Stimulated activated CD8-positive, alpha-beta memory T cell treated with anti-CD3 and anti-CD28 coated beads, Interleukin-4, amount 100 ng/mL, for 4 hours (primary cell): ENCODE data around the gene COX6B1.
"Not testable (repeated sequence)": the region's sequence is repeated elsewhere in the genome, so short reads cannot be mapped to it uniquely, and the experiment has no call there.

Experiments used
- DNase-seq, 2 donors: peaks; one replicate each; pipeline ENCODE4 v3.0.0-alpha.2; 2020; ENCODE audit warnings: low read depth in 2 of 2, low spot score in 1 of 2

The COX6B1 gene

DNA sequence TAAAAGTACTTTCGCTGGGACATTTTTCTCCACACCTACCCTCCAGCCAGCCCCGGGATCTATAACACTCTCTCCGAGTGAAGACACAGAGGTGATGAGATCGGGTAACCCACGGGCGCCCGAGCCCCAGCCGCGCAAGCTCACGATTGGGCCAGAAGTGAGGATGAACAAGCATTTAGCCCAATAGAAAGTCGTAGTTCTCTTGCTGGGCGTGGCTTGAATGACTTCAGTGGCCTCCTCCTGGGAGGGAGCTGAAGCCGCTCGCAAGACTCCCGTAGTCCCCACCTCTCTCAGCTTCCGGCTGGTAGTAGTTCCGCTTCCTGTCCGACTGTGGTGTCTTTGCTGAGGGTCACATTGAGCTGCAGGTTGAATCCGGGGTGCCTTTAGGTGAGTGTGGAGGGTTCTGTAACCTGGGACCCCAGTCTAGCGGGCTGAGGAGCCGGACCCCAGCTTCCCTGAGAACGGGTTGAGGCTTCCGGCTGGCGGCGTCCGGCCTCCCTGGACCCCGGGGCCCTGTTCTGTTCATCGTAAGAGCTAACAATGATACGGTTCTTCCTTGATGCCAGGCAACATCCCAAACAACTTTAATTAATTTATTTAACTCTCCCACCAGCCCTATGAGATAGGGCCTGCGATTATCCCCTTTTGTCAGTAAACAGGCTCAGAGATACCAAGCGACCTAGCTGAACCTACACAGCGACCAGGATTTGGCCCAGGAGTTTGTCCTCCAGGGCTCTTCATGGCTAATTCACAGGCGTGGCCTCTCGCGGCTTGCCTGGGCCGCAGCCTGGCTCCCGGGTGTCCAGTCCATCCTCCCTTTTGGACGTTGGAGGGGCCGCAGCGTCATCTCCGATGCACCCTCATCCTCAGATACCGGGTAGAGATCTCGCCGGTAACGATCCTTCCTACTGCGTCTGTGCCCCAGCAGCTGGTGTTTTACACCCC, at the start of gene COX6B1:
Gene COX6B1 (plus strand): TSS at position 307 of the 945 bp plus-strand sequence. CDS start 2,921 bp downstream, outside the sequence.
- DNase-seq = peak; percentile 77 to 81

DNA sequence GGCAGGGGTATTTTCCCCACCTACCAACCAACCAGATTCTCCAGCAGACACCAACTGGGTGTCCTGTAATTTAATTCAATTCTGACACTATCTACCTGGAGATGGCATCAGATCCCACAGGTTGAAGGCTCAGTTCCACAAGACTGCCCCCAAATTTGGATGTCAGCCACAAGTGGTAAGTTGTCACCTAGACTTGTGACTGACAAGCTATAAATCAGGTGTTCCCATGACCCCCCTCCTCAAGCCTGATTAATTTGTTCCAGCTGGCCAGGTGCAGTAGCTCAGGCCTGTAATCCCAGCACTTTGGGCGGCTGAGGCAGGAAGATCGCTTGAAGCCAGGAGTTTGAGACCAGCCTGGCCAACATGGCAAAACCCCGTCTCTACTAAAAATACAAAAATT, 46.2 kb upstream of the COX6B1 start:
- DNase-seq = no peak

DNA sequence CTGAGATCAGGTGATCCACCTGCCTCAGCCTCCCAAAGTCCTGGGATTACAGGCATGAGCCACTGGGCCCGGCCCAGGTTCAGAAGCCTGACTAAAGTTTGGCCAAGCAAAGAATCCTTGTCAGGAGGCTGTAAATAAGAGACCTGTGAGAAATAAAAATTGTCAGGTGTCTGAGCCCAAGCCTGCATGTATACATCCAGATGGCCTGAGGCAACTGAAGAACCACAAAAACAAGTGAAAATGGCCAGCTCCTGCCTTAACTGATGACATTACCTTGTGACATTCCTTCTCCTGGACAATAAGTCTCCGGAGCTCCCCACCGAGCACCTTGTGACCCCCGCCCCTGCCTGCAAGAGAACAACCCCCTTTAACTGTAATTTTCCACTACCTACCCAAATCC, 43.7 kb upstream of the COX6B1 start:
- DNase-seq = not testable (repeated sequence)

GRCh38 chr19:35607170-35607569, 41.0 kb upstream of the COX6B1 start:
- DNase-seq = not testable (repeated sequence)

DNA sequence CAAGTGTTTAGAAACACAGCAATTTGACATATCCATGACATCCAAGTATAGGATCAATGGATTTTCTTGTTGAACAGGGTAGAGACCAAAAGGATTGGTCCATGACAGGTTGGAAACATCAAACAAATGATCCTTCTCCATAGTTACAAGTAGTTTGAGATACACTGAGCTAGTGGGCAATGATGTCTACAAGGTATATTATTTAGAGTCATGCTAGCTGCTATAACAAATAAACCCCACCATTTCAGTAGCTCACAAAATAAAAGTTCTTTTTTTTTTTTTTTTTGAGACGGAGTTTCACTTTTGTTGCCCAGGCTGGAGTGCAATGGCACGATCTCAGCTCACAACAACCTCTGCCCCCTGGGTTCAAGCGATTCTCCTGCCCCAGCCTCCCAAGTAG, 40.5 kb upstream of the COX6B1 start:
- DNase-seq = no peak

DNA sequence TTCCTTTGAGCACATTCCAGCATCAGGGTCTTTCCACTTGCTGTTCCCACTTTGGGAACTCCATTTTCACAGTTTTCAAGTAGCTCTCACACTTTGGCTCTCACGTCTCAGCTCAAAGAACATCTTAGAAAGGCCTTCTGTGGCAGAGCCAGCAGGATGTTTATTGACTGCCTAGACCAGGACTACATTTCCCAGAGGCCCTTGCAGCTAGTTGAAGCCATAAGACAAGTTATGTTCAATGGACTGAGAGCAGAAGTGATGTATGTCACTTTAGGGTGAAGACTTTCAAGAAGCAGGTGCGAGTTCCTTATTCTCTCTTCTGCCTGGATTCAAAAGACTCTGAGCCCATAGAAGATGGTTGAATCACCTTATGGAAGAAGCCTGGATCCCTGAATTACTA, 39.9 kb upstream of the COX6B1 start:
- DNase-seq = no peak

- DNase-seq = no peak
Measured at GRCh38 chr19:35609851-35610353, 38.2 kb upstream of the COX6B1 start.

DNA sequence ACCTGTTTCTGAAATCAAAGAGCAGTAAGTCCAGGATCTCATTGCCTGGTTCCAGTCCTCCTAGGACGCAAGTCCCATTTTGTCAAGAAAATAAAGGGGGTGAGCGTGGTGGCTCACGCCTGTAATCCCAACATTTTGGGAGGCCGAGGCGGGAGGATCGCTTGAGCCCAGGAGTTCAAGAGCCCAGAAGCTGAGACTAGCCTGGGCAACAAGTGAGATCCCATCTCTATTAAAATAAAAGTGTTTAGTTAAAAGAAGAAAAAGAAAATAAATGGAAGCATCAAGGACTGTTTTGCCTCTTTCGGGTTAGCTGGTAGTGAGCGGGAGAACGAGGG, 35.9 kb upstream of the COX6B1 start:
- DNase-seq = no peak

GRCh38 chr19:35612559-35613321, 35.4 kb upstream of the COX6B1 start, which contains the start of gene HAUS5:
TSS of gene HAUS5 (plus strand) at chr19:35612735. CDS start at chr19:35612795, 60 bp downstream.
- DNase-seq = peak; percentile 87 to 94

DNA sequence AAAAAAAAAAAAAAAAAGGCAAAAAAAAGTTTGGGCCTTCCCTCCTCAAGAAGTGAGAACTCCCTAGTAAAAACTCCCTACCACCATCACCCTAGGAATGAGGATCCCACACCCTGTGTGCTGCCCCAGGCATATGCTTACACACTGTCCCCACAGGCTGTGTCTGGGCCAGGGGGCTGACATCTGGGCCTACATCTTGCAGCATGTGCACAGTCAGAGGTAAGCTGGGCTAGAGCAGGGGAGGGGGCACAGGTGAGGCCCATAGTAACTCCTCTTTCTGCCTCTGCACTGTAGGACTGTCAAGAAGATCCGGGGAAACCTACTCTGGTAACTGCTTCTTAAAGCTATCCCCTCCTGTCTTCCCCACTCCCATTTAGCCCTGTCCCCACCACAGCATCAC, 34.5 kb upstream of the COX6B1 start:
- DNase-seq = no peak

- DNase-seq = no peak
Measured at GRCh38 chr19:35615036-35615435, 33.1 kb upstream of the COX6B1 start.

- DNase-seq = no peak
Measured at GRCh38 chr19:35618857-35619256, 29.3 kb upstream of the COX6B1 start.

- DNase-seq = no peak
Measured at GRCh38 chr19:35619290-35619923, 28.7 kb upstream of the COX6B1 start.

GRCh38 chr19:35620001-35620400, 28.1 kb upstream of the COX6B1 start:
- no peak for DNase-seq

GRCh38 chr19:35621708-35622107, 26.4 kb upstream of the COX6B1 start:
- DNase-seq = no peak

DNA sequence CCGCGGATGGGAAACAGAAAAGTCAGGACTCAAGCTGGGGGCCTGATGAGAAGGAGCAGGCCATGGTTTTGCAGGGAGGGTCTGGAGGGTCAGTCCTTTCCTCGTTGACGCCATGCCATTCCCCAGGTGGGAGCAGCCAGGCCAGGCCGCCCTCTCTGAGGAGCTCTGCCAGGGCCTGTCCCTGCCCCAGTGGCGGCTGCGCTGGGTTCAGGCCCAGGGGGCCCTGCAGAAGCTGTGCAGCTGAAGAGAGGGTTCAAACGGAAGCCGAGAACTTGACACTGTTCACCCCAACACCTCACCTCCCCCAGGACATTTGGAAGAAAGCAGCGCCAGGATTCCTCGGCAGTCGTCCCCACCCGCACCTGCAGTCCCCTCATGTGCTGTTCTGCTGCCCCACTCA, 25.4 kb upstream of the COX6B1 start:
- DNase-seq = no peak

DNA sequence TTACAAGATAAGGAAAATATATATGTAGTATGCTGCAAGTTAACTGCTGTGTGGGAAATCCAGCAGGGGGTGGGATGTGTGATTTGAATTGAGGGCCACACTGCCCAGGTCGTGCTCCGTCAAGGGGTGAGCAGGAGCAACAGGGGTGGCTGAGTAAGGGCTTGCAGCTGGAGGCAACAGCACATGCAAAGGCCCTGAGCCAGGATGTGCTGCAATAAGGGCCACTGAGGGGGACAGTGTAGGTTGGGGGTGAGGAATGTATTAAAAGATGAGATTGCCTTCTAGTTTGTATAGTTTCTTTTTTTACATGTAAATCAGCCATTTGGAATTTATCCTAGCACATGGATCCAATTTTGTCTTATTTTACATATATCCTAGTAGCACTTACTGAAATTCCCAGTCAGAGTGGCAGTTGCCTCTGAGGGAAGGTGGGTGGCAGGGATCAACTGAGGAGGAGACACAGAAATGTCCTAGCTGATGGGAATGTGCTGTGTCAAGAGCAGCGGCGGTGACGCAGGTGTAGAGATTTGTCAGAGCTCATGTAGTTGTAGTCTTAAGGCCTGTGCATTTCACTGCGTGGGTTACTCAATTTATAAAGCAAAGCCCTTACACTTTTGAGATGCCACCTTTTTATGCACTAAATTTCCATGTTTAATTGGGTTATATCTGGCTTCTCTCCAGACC, 24.7 kb upstream of the COX6B1 start:
- DNase-seq = no peak

- DNase-seq = no peak
Measured at GRCh38 chr19:35628264-35628564, 19.9 kb upstream of the COX6B1 start.

DNA sequence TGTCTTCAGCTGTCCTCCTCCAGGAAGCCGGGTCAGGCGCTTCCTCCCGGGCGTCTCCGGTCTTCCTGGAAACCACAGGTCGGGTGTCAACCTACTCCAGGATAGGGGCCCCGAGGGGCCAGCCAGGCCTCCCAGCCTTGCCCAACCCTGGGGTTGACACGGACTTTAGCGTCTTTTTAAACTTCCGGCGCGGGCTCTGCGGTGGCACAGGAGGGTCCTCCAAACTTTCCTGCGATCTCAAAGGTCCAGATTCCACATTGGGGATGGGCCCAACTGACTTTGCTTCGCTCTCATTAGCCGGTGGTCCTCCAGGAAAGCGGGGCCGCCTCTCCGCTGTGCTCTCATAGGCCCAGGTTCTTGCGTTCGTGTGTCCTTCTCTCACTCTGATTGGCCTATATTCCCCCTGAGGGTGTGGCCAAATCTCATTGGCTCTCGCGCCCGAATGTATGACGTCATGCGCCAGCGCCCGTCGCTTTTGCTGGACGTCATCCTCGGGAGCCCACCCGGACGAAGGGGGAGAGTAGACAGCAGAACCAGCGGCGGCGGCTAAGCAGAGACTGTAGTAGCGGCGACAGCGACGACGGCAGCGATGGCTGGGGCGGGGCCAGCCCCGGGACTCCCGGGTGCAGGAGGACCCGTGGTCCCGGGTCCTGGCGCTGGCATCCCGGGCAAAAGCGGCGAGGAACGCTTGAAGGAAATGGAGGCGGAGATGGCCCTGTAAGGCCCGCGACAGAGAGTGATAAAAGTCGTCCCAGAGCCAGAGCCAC, 19.4 kb upstream of the COX6B1 start, which contains the start of gene RBM42:
Gene RBM42 (plus strand): TSS at position 472 of the 767 bp plus-strand sequence. CDS start 118 bp downstream, at position 590.
- peak; percentile 92 to 97 for DNase-seq

- no peak for DNase-seq
Measured at GRCh38 chr19:35629332-35629633, 18.8 kb upstream of the COX6B1 start.
